Tibial nerve (tissue), 4 donors: ENCODE measurements around the gene RAP1GAP. TPM values are rescaled to one million over a fixed set of nuclear protein-coding genes. Genes with fewer than 3 reads are reported as not detected.

Source experiments
- DNase-seq, 2 donors: peaks; one replicate each; pipeline ENCODE4 v3.0.0-alpha.2; 2019; ENCODE audit warnings: low spot score in 2 of 2
- H3K27ac ChIP-seq, 4 donors: fragments of 200-600 bp; sonication (generic) in 3 of 4; one replicate each; pipeline ENCODE4 v1.5.1; 2017 to 2019; ENCODE audit warnings: mild to moderate bottlenecking in 1 of 4
- H3K27me3 ChIP-seq, 2 donors: fragments of 200-600 bp; sonication (generic) in 1 of 2; one replicate each; pipeline versions ENCODE4 v1.5.1 to v1.6.0; 2017 to 2019
- H3K36me3 ChIP-seq, 3 donors: fragments of 200-600 bp; sonication (generic); one replicate each; pipeline ENCODE4 v1.5.1; 2018 to 2019
- H3K4me1 ChIP-seq, 4 donors: fragments of 200-600 bp; sonication (generic) in 3 of 4; one replicate each; pipeline ENCODE4 v1.5.1; 2017 to 2019
- H3K4me3 ChIP-seq, 4 donors: fragments of 200-600 bp; sonication (generic) in 3 of 4; one replicate each; pipeline ENCODE4 v1.5.1; 2017 to 2019; ENCODE audit warnings: mild to moderate bottlenecking in 1 of 4, moderate library complexity in 1 of 4
- H3K9me3 ChIP-seq, 4 donors: fragments of 200-600 bp; sonication (generic) in 3 of 4; one replicate each; pipeline ENCODE4 v1.5.1; 2017 to 2019
- CTCF ChIP-seq, 5 experiments: fragments of 200-600 bp in 3 of 5; fragments of 450-650 bp in 2 of 5; sonication (generic) in 3 of 5; IDR thresholded peaks; one replicate each; pipeline ENCODE4 v1.5.1; 2016 to 2019; ENCODE audit warnings: antibody characterized with exemption in 5 of 5, mild to moderate bottlenecking in 3 of 5, moderate library complexity in 2 of 5
- EP300 ChIP-seq, 2 donors: sonication (generic); formaldehyde crosslinking; IDR thresholded peaks; one replicate each; pipeline ENCODE4 v1.6.1; 2017; ENCODE audit warnings: antibody characterized with exemption in 2 of 2, mild to moderate bottlenecking in 1 of 2
- POLR2A ChIP-seq, 2 donors: fragments of 450-650 bp; IDR thresholded peaks; one replicate each; pipeline ENCODE4 v1.6.1; 2017; ENCODE audit warnings: antibody characterized with exemption in 2 of 2, mild to moderate bottlenecking in 2 of 2, moderate library complexity in 2 of 2
- WGBS, 2 donors: methylation state at CpG; one replicate each; pipeline ENCODE4 v1.1.5; 2018; 5-methylcytosine and 5-hydroxymethylcytosine counted together
- total RNA-seq, 4 donors: library from RNA; depleted of rRNA; stranded (reverse); fragments of >200 nt; gene quantifications; one replicate each; pipeline ENCODE4 v1.1.0, GENCODE V29; 2016

The RAP1GAP gene
- total RNA-seq, 4 donors from 2014 or later = 2.4 to 5.1 (median 4.6) TPM

GRCh38 chr1:21572735-21573277, 96.4 kb downstream of the RAP1GAP start:
- peaks cover 0 to 16% (median 1%) of the 10 kb centered on the region in 4 donors for H3K4me1 ChIP-seq
- no peaks in the 10 kb centered on the region for H3K27me3 ChIP-seq
- no peak for DNase-seq
- H3K9me3 ChIP-seq = peaks cover 0 to 7% (median 0%) of the 10 kb centered on the region in 4 donors
- WGBS, 2 donors = 86% methylated on average over 13 of the region's 13 CpGs
- H3K4me3 ChIP-seq = no peak overlapping the region
- H3K27ac ChIP-seq = peak overlapping the region in 1 of 4 donors; percentile 47
- H3K36me3 ChIP-seq = no peaks in the 10 kb centered on the region
- TF ChIP-seq CTCF (IDR thresholded peaks at IDR 0.05) (no peak), POLR2A (IDR thresholded peaks at IDR 0.05) (no peak), EP300 (IDR thresholded peaks at IDR 0.05) (no peak)

GRCh38 chr1:21572221-21572620, 96.9 kb downstream of the RAP1GAP start:
- H3K27ac ChIP-seq = peak overlapping the region in 1 of 4 donors; percentile 30
- H3K27me3 ChIP-seq = no peaks in the 10 kb centered on the region
- peaks cover 0 to 7% (median 0%) of the 10 kb centered on the region in 4 donors for H3K9me3 ChIP-seq
- no peaks in the 10 kb centered on the region for H3K36me3 ChIP-seq
- peaks cover 0 to 16% (median 1%) of the 10 kb centered on the region in 4 donors for H3K4me1 ChIP-seq
- WGBS, 2 donors = 53 to 70% methylated on average over 6 of the region's 6 CpGs
- no peak for DNase-seq
- no peak overlapping the region for H3K4me3 ChIP-seq
- TF ChIP-seq CTCF (IDR thresholded peaks at IDR 0.05) (no peak), EP300 (IDR thresholded peaks at IDR 0.05) (no peak), POLR2A (IDR thresholded peaks at IDR 0.05) (no peak)

- no peaks in the 10 kb centered on the region for H3K27me3 ChIP-seq
- DNase-seq = no peak
- no peak for TF ChIP-seq CTCF (IDR thresholded peaks at IDR 0.05)
- TF ChIP-seq POLR2A (IDR thresholded peaks at IDR 0.05) = no peak
- TF ChIP-seq EP300 (IDR thresholded peaks at IDR 0.05) = no peak
- H3K9me3 ChIP-seq = peaks cover 0 to 7% (median 0%) of the 10 kb centered on the region in 4 donors
- no peak overlapping the region for H3K27ac ChIP-seq
- no peaks in the 10 kb centered on the region for H3K36me3 ChIP-seq
- H3K4me1 ChIP-seq = peaks cover 0 to 16% (median 1%) of the 10 kb centered on the region in 4 donors
- no peak overlapping the region for H3K4me3 ChIP-seq
- 70 to 85% methylated on average over 2 to 4 of the region's 4 CpGs for WGBS, 2 donors
These were observed 98.3 kb downstream of the RAP1GAP start for GRCh38 chr1:21570885-21571284.

GRCh38 chr1:21570528-21570875, 98.7 kb downstream of the RAP1GAP start:
- TF ChIP-seq EP300 (IDR thresholded peaks at IDR 0.05) (no peak), CTCF (IDR thresholded peaks at IDR 0.05) (no peak), POLR2A (IDR thresholded peaks at IDR 0.05) (no peak)
- no peaks in the 10 kb centered on the region for H3K36me3 ChIP-seq
- H3K4me1 ChIP-seq = peaks cover 0 to 16% (median 1%) of the 10 kb centered on the region in 4 donors
- WGBS, 2 donors = 80 to 96% methylated on average over 4 to 5 of the region's 5 CpGs
- H3K27ac ChIP-seq = no peak overlapping the region
- H3K4me3 ChIP-seq = no peak overlapping the region
- H3K9me3 ChIP-seq = peaks cover 0 to 7% (median 0%) of the 10 kb centered on the region in 4 donors
- H3K27me3 ChIP-seq = no peaks in the 10 kb centered on the region
- DNase-seq = no peak

GRCh38 chr1:21569820-21570527, 99.2 kb downstream of the RAP1GAP start:
- 63 to 70% methylated on average over 7 to 10 of the region's 10 CpGs for WGBS, 2 donors
- H3K4me1 ChIP-seq = peaks cover 0 to 13% (median 1%) of the 10 kb centered on the region in 4 donors
- no peaks in the 10 kb centered on the region for H3K27me3 ChIP-seq
- H3K9me3 ChIP-seq = peaks cover 0 to 7% (median 0%) of the 10 kb centered on the region in 4 donors
- no peak overlapping the region for H3K4me3 ChIP-seq
- no peak overlapping the region for H3K27ac ChIP-seq
- H3K36me3 ChIP-seq = no peaks in the 10 kb centered on the region
- no peak for DNase-seq
- TF ChIP-seq EP300 (IDR thresholded peaks at IDR 0.05) (no peak), CTCF (IDR thresholded peaks at IDR 0.05) (no peak), POLR2A (IDR thresholded peaks at IDR 0.05) (no peak)
